GM12874 (cell line): ENCODE measurements around the gene DOK5.

Experiments used
- CTCF ChIP-seq: IDR thresholded peaks from 2 replicates; pipeline ENCODE4 v1.5.1; 2011; ENCODE audit warnings: low read depth, mild to moderate bottlenecking, control low read depth, low read length, moderate library complexity; ENCODE audit not compliant: insufficient read depth

DOK5 gene

GRCh38 chr20:54499111-54499510 is 23.7 kb downstream of the DOK5 start:
- no peak for TF ChIP-seq CTCF

GRCh38 chr20:54502179-54502578 is 26.8 kb downstream of the DOK5 start:
- TF ChIP-seq CTCF: no peak

- no peak for TF ChIP-seq CTCF
Observed at GRCh38 chr20:54506643-54507042, 31.2 kb downstream of the DOK5 start.

- no peak for TF ChIP-seq CTCF
Observed at GRCh38 chr20:54510541-54511129, 35.2 kb downstream of the DOK5 start.

- TF ChIP-seq CTCF: no peak
Observed at GRCh38 chr20:54512694-54513093, 37.3 kb downstream of the DOK5 start.

- TF ChIP-seq CTCF: no peak
Observed at GRCh38 chr20:54514028-54514607, 38.7 kb downstream of the DOK5 start.

GRCh38 chr20:54515793-54516628 is 40.6 kb downstream of the DOK5 start:
- TF ChIP-seq CTCF: no peak
